SIG-M5 treated with dmso at 0.1 percent for 504 hours (cell line): ENCODE measurements around the gene BEAN1.
"Not testable (repeated sequence)": the region's sequence is repeated elsewhere in the genome, so short reads cannot be mapped to it uniquely, and the experiment has no call there.

Source experiments
- DNase-seq: peaks from one replicate; lab custom pipeline; 2025; ENCODE audit not compliant: unreplicated experiment; lab: John Stamatoyannopoulos, UW

BEAN1 gene

GRCh38 chr16:66440271-66440802, 13.2 kb downstream of the BEAN1 start:
- no peak for DNase-seq

DNA sequence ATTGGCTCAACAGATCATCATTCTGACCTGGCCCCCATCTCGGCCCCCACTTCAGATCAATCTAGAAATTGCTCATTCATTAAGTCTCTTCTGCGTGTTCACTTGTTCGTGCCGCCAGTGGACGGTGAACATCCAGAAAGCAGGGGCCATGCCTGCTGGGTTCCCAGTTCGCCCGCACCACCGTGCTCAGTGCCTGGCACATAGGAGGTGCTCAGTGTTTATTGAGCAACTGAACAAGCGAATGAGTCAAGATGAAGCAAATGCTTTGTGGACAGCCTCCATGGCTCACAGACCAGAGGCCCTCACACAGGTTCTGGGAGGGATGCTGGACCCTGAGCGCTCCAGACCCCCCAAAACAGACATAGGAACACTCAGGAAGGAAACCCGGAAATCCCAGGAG, 13.9 kb downstream of the BEAN1 start:
- no peak for DNase-seq

DNA sequence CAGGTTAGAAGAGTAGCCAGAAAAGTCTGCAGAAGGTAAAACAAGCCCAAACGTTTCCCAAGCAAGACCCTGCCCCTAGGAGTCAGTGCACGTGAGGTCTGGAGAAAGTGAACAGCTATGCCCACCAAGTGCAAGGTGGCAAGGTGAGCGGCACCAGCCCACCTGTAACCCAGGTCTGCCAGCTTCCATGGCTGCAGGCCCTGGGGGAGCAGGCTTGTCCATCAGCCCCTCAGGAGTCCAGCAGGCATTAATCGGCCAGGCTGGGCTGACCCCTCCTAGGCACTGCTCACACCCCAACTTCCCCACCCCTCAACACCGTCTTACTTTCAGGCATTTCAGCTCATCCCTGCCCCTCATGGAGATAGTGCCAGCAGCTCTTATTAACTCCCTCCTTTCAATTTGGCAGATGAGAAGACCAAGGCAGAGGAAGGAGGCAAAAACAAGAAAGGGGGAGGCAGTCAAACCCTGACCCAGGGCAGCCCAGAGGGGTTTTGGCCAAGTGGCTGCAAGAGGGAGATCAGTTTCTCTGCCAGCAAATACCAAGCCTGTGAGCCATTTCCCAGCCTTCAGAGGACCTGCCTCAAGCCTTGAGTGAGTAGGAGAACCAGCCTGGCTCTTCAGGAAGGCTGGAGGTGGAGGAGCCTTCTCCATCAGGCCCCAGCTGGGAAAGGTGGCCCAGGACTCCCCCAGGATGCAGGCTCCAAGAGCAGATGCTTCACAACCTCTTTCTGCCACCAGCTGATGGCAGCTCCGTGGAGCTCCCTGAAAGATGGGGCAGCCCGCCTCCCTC, 14.7 kb downstream of the BEAN1 start:
- no peak for DNase-seq

DNA sequence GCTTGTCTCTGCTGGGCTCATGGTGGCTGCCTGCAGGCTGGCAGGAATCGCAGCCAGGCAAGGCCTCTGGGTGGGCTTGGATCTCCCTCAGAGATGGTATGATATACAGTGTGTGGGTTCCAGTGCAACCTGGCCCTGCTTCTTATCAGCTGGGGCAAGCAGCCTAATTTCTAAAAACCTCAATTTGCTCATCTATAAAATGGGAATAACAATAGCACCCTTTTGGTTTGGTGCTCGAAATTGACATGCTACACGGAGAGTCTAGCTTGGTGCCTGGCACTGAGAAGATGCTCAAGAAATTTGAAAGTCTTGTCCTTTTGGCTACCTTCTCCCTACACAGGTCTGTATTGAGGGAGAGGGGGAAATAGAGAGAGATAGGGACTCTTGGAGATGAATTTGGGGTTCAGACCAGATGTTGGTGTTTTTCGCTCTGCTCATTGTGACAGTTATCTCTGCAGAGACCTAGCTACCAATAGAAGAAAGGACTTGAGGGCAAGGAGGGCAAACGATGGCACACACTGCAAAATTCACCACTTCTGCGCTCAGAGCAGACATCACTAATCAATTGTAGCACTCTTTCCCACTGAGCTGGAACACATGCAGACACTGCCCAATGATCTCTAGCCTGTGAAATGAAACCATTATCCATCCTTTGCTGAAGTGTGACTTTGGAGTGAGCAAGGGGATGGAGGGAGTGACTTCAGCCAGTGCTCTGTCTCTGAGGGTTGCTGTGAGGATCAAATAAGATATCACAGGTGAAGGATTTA, 15.6 kb downstream of the BEAN1 start:
- no peak for DNase-seq

- DNase-seq: no peak
These were observed 16.2 kb downstream of the BEAN1 start for GRCh38 chr16:66443269-66443652.

GRCh38 chr16:66444049-66444481, 17.0 kb downstream of the BEAN1 start:
- DNase-seq: no peak

GRCh38 chr16:66446737-66447136, 19.6 kb downstream of the BEAN1 start:
- no peak for DNase-seq

DNA sequence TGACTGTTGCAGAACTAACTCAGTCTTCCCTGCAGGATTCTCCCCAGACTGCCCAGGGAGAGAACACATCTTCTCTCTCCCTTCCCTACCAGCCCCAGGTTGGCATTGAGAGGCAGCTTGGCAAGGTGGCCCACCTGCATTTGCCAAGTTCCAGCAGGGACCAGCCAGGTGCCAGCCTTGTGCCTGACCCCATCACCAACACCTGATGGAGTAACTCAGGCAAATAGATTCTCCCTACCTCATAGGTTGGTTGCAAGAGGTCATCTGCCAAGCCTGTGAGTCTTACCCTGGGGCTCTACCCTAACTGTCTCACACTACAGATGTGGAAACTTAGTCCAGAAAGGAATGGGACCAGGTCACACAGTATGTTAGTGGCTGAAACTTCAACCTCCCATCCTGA, 20.4 kb downstream of the BEAN1 start:
- no peak for DNase-seq

DNA sequence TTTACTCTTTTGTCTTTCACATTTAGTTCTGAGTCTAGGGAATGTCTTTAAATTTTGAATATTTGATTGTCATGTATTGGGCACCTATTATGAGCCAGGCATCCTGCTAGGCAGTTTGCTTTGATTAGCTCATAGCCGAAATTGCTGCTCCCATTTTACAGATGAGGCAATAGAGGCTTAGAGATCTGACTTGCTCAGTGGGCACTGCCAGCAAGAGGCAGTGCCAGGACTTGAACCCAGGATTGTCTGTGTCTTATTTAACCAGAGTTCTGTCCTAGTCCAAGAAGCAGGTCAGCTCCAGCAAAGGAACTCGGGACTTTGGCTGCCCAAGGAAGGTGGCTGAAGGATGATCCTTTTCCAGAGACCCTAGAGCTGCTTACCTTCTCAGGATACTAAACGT, 24.5 kb downstream of the BEAN1 start:
- no peak for DNase-seq

- DNase-seq: not testable (repeated sequence)
These were observed 26.1 kb downstream of the BEAN1 start for GRCh38 chr16:66453230-66453629.

DNA sequence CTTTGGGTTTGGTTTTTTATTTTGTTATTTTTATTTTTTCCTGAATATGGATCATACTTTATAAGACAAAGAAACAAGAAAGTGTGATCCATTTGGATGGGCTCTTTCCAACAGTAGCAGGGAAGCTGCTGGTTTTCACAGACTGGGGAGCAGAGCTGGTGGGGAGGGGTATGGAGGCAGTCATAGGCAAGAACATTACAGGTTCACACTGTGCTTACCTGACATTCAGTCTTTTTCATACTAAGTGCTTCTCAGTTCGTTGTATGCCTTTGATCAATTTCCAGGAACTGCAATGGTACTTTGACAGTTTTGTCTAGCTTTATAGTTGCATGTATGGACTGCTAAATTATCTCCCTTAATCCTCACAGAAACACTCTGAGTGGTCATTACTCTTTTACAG, 27.7 kb downstream of the BEAN1 start:
- no peak for DNase-seq

- DNase-seq: no peak
These were observed 28.9 kb downstream of the BEAN1 start for GRCh38 chr16:66455970-66456369.

- DNase-seq: no peak
These were observed 30.8 kb downstream of the BEAN1 start for GRCh38 chr16:66457888-66458287.

GRCh38 chr16:66458292-66458691, 31.2 kb downstream of the BEAN1 start:
- no peak for DNase-seq

DNA sequence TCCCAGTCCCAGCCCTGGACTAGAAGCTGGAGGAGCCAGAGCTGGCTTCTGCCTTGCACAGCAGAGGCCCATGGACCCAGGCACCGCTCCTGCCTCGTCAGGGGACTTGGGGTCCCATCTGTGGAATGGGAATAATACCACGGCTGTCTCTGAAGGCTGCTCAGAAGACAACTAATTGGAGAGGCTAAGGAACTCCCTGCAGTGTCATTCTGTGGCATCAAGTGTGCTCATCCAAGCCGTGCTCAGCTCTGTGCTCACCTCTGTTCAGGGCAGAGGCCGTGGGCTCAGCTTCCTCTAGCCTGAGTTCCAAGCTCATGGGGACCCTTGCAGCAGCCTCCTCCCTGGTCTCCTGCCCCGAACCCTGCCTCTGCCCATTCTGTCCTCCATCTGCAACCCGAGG, 31.8 kb downstream of the BEAN1 start:
- DNase-seq: no peak

DNA sequence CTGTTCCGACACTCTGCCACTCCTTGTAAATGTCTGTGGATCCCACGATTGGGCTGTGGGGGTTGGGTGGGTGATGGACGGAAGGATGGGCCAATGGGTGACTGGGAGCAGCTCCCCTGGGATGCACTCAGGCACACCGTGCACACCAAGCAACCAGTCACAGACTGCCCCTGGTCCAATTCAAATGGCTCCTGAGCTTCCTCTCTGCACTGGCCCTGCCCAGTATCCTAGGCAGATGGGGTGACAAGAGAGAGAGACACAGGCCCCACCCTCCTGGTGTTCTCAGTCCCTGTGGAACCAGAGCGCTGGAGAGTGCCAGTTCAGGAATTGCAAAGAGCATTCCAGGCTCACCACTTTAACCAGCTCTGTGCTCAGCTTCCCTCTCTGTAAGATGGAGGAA, 32.8 kb downstream of the BEAN1 start:
- no peak for DNase-seq

GRCh38 chr16:66460703-66461102, 33.6 kb downstream of the BEAN1 start:
- DNase-seq: no peak

- no peak for DNase-seq
These were observed 35.8 kb downstream of the BEAN1 start for GRCh38 chr16:66462912-66463311.

DNA sequence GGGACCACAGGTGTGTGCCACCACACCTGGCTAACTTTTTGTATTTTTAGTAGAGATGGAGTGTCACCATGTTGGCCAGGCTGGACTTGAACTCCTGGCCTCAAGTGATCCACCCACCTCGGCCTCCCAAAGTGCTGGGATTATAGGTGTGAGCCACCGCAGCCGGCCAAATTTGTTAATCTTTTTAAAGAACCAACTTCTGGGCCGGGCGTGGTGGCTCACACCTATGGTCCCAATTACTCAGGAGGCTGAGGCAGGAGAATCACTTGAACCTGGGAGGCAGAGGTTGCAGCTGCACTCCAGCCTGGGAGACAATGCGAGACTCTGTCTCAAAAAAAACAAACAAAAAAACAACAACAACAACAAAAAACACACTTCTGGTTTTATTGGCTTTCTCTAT, 38.9 kb downstream of the BEAN1 start:
- DNase-seq: not testable (repeated sequence)

- DNase-seq: not testable (repeated sequence)
These were observed 39.5 kb downstream of the BEAN1 start for GRCh38 chr16:66466636-66467035.

DNA sequence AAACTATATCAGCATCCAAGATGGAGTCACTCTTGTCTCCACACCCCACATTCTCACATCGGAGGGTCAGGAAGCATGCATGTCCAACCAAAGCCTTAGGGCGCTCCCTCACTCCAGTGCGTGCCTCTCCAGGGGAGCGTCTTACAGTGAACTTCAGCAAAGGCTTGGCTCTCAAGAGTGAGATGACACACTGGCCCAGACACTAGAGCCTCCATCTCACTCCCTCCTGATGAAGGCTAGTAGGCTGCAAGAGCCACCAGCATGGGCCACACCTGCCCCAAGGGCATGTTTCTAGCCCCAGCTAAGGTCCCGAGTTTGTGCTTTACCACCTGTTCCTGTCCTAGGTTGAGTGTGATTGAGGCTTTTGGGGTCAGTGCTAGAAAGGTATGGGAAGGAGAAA, 40.5 kb downstream of the BEAN1 start:
- no peak for DNase-seq

DNA sequence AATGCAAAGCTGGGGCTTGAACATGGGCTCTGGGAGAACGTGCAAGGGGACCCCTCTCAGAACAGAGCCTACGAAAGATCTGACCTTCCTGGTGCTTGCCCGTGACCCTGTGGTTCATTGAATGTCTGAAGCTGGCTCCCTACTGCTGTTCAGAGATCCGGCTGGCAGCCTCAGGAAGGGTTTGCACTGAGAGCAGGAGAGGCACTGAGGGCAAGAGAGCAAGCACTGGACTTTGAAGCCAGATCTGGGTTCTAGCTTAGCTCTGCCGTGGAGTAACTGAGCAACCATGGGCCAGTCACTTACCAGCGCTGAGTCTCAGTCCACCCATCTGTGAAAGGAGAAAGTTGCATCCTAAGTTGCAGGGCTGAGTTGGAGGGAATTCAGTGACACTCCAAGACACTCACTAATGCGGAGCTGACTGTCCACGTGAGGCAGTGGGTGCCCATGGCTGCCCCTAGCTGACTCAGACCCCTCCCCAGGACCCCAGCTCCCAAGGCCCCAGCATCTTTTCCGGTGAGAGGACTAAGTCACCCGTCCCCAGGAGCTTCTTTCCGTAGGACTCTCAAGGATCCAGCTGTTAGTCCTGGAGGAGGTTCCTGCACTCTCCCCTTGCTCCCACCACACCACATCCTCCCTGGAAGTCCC, 41.3 kb downstream of the BEAN1 start:
- no peak for DNase-seq
